Upper lobe of left lung (tissue), 4 donors: ENCODE results near the gene ACTR3.

Experiments
- CTCF ChIP-seq, 6 experiments: fragments of 450-650 bp in 4 of 6; fragments of 200-600 bp in 2 of 6; sonication (generic) in 2 of 6; IDR thresholded peaks; one replicate each; pipeline ENCODE4 v1.5.1; 2016 to 2019; ENCODE audit warnings: antibody characterized with exemption in 6 of 6
- EP300 ChIP-seq, 4 donors: sonication (generic); formaldehyde crosslinking; IDR thresholded peaks; one replicate each; pipeline ENCODE4 v1.5.1; 2017; ENCODE audit warnings: antibody characterized with exemption in 4 of 4, control low read depth in 2 of 4
- POLR2A ChIP-seq, 4 donors: fragments of 450-650 bp; IDR thresholded peaks; one replicate each; pipeline ENCODE4 v1.5.1; 2016 to 2017; ENCODE audit warnings: antibody characterized with exemption in 4 of 4, mild to moderate bottlenecking in 2 of 4
- POLR2AphosphoS5 ChIP-seq, 2 donors: sonication (generic); formaldehyde crosslinking; IDR thresholded peaks; one replicate each; pipeline ENCODE4 v1.5.1; 2017; ENCODE audit warnings: antibody characterized with exemption in 2 of 2

GRCh38 chr2:113896791-113897190 is 6.9 kb downstream of the ACTR3 start:
- no peak for TF ChIP-seq CTCF (IDR thresholded peaks at IDR 0.05)
- TF ChIP-seq POLR2A (IDR thresholded peaks at IDR 0.05) = no peak
- no peak for TF ChIP-seq POLR2AphosphoS5 (IDR thresholded peaks at IDR 0.05)
- no peak for TF ChIP-seq EP300 (IDR thresholded peaks at IDR 0.05)
